AG04450 (cell line): Measurements from ENCODE around the gene SELENON. TPM values are rescaled to one million over a fixed set of nuclear protein-coding genes. Genes with fewer than 3 reads are reported as not detected.

Experiments
- CTCF ChIA-PET: fragments of 300-600, 350-600 bp; formaldehyde crosslinking; extraction: SDS; loops from one replicate; lab custom pipeline; 2022; ENCODE audit warnings: antibody characterized with exemption, inconsistent platforms; lab: Charles Lee
- POLR2A ChIA-PET: fragments of 350-600 bp; formaldehyde crosslinking; extraction: SDS; loops from one replicate; lab custom pipeline; 2021; ENCODE audit warnings: antibody characterized with exemption, inconsistent platforms; lab: Yijun Ruan, JAX
- DNase-seq: peaks from one replicate; pipeline ENCODE4 v3.0.0-alpha.2; 2011; ENCODE audit warnings: low read depth, low spot score
- H3K27ac ChIP-seq: one replicate; pipeline ENCODE4 v1.5.1; 2012; ENCODE audit warnings: low read depth, low read length, control low read depth
- H3K27me3 ChIP-seq: one replicate; pipeline ENCODE4 v1.6.0; 2012; ENCODE audit warnings: low read length; ENCODE audit not compliant: control insufficient read depth, insufficient read depth
- H3K4me3 ChIP-seq: 2 replicates; pipeline ENCODE4 v1.5.1; 2011; ENCODE audit warnings: mild to moderate bottlenecking, low read depth, low read length, control low read depth
- H3K9me3 ChIP-seq: 2 replicates; pipeline ENCODE4 v1.5.1; 2012; ENCODE audit warnings: low read length; ENCODE audit not compliant: control insufficient read depth, insufficient read depth
- polyA plus RNA-seq: library from polyadenylated mRNA; depleted of rRNA; stranded (reverse); fragments of >200 nt; gene quantifications from 2 replicates; pipeline ENCODE4 v1.2.3, GENCODE V29; 2011
- TF ChIP-seq, protein P1 (sequence below): IDR thresholded peaks from 2 replicates; pipeline ENCODE4 v1.5.1; 2011; ENCODE audit warnings: low read depth, low read length, control low read depth, inconsistent platforms

The SELENON gene
- polyA plus RNA-seq, 1 experiment: 36.3 TPM

DNA sequence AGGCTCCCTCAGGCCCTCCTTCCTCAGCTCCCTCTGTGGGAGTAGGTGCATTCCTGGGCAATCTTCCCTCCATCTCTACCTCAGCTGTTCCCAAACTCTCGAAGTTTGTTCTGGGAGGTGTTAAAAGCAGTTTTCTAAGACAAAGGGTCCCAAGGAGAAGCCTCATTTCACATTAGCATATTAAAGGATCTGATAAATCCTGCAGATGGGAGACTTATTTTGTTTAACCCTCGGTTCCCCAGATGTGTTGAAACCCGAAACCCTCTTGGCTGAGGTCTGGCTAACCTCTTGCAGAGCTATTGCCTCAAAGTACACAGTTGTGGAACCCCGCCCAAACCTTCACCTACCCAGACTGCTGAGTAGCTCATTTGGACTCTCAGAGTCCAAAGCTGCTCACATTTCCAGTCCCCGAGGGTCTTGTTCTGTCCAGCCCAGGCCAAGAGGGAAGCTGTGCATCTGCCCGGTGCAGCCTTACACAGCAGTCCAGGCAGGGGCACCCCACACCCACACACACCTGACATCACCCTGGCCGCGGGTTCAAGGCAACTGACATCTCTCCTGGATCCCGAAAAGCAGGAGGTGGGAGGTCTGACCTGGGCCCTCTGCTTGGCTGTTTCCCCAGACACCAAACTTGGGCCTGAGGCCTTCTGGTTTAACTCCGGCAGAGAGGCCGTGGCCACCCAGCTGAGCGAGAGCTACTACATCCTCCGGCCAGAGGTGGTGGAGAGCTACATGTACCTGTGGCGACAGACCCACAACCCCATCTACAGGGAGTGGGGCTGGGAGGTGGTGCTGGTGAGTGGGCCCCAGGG is 19.5 kb upstream of the SELENON start:
- no peak overlapping the region for H3K27ac ChIP-seq
- ChIA-PET POLR2A (no interaction called here), CTCF (no interaction called here)
- H3K9me3 ChIP-seq: no peaks in the 10 kb centered on the region
- H3K27me3 ChIP-seq: no peaks in the 10 kb centered on the region
- H3K4me3 ChIP-seq: no peak overlapping the region
- DNase-seq: no peak
- TF ChIP-seq, protein P1, sequence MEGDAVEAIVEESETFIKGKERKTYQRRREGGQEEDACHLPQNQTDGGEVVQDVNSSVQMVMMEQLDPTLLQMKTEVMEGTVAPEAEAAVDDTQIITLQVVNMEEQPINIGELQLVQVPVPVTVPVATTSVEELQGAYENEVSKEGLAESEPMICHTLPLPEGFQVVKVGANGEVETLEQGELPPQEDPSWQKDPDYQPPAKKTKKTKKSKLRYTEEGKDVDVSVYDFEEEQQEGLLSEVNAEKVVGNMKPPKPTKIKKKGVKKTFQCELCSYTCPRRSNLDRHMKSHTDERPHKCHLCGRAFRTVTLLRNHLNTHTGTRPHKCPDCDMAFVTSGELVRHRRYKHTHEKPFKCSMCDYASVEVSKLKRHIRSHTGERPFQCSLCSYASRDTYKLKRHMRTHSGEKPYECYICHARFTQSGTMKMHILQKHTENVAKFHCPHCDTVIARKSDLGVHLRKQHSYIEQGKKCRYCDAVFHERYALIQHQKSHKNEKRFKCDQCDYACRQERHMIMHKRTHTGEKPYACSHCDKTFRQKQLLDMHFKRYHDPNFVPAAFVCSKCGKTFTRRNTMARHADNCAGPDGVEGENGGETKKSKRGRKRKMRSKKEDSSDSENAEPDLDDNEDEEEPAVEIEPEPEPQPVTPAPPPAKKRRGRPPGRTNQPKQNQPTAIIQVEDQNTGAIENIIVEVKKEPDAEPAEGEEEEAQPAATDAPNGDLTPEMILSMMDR: no peak

DNA sequence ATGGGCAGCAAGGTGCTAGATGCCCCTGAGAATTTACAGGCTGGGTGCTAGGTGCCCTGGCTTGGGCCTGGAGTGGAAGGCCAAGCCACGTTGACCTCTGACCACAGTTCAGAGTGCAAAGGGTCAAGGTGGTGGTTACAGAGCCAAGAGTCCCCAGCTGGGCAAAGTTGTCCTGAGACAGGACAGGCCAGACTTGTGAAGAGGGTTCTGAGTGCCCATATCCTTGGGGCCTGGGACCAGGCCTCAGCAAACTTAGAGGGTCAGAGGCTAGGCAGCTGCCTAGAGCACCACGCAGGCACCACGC is 18.9 kb upstream of the SELENON start:
- TF ChIP-seq, protein P1: no peak
- Histone ChIP-seq H3K4me3 (no peak overlapping the region), H3K9me3 (no peaks in the 10 kb centered on the region), H3K27me3 (no peaks in the 10 kb centered on the region), H3K27ac (no peak overlapping the region)
- DNase-seq: no peak
- ChIA-PET POLR2A (no interaction called here), CTCF (no interaction called here)

- Histone ChIP-seq H3K27me3 (no peaks in the 10 kb centered on the region), H3K9me3 (no peaks in the 10 kb centered on the region), H3K27ac (no peak overlapping the region), H3K4me3 (no peak overlapping the region)
- ChIA-PET CTCF (no interaction called here), POLR2A (no interaction called here)
- TF ChIP-seq, protein P1: no peak
- DNase-seq: no peak
Observed at GRCh38 chr1:25782608-25783201, 17.3 kb upstream of the SELENON start.

GRCh38 chr1:25784575-25785051 is 15.4 kb upstream of the SELENON start:
- ChIA-PET CTCF (interaction anchor here (0.7 to 1.1 kb wide), 2 partner anchors 13 to 308 kb away, joined by 3 read pairs; no protein-coding TSS in a partner anchor), POLR2A (no interaction called here)
- TF ChIP-seq, protein P1: no peak
- DNase-seq: no peak
- no peaks in the 10 kb centered on the region for H3K9me3 ChIP-seq
- no peak overlapping the region for H3K4me3 ChIP-seq
- no peak overlapping the region for H3K27ac ChIP-seq
- H3K27me3 ChIP-seq: no peaks in the 10 kb centered on the region
